ENCODE results near the gene SIN3A.

SIN3A gene

GRCh38 chr15:75327005-75327404 is 124.5 kb downstream of the SIN3A start:
- Histone ChIP-seq H3K9ac (ENCODE audit: low read depth, low read length, poor library complexity, severe bottlenecking) (no peak overlapping the region), H3K9me2 (replicated peaks; ENCODE audit: low read depth, low read length) (no peaks in the 10 kb centered on the region), H4K20me1 (ENCODE audit: insufficient read depth, low read length, poor library complexity, severe bottlenecking) (no peaks in the 10 kb centered on the region), H3K9me3 (ENCODE audit: insufficient read depth, low read depth, low read length) (no peaks in the 10 kb centered on the region), H3K4me2 (ENCODE audit: low read depth, low read length, poor library complexity, severe bottlenecking) (no peak overlapping the region), H3F3A (ENCODE audit: low read depth) (no peaks in the 10 kb centered on the region), H2AFZ (ENCODE audit: low read length) (no peak overlapping the region), H3K36me3 (ENCODE audit: insufficient read depth, low read length) (no peaks in the 10 kb centered on the region), H3K4me3 (ENCODE audit: low read length, poor library complexity, severe bottlenecking) (no peak overlapping the region), H3K27me3 (ENCODE audit: insufficient read depth, low read length, poor library complexity, severe bottlenecking) (no peaks in the 10 kb centered on the region), H3K4me1 (ENCODE audit: insufficient read depth, low read length, poor library complexity, severe bottlenecking) (no peaks in the 10 kb centered on the region), H3K79me2 (ENCODE audit: insufficient read depth, low read length) (no peaks in the 10 kb centered on the region)
- TF ChIP-seq CTCF (conservative IDR thresholded peaks at IDR 0.05; ENCODE audit: low read length) (peak; percentile 34; the same call in 1 of the 2 replicates), EZH2phosphoT487 (IDR thresholded peaks at IDR 0.05; ENCODE audit: borderline replicate concordance) (no peak)

- no peaks in the 10 kb centered on the region for H3K79me2 ChIP-seq (ENCODE audit: insufficient read depth, low read length)
- H3K9me3 ChIP-seq (ENCODE audit: insufficient read depth, low read depth, low read length) = no peaks in the 10 kb centered on the region
- H3K4me2 ChIP-seq (ENCODE audit: low read depth, low read length, poor library complexity, severe bottlenecking) = no peak overlapping the region
- no peak overlapping the region for H2AFZ ChIP-seq (ENCODE audit: low read length)
- no peaks in the 10 kb centered on the region for H3K27me3 ChIP-seq (ENCODE audit: insufficient read depth, low read length, poor library complexity, severe bottlenecking)
- no peak for TF ChIP-seq CTCF (conservative IDR thresholded peaks at IDR 0.05; ENCODE audit: low read length)
- TF ChIP-seq EZH2phosphoT487 (IDR thresholded peaks at IDR 0.05; ENCODE audit: borderline replicate concordance) = no peak
- no peaks in the 10 kb centered on the region for H3K4me1 ChIP-seq (ENCODE audit: insufficient read depth, low read length, poor library complexity, severe bottlenecking)
- no peaks in the 10 kb centered on the region for H3F3A ChIP-seq (ENCODE audit: low read depth)
- no peaks in the 10 kb centered on the region for H3K9me2 ChIP-seq (replicated peaks; ENCODE audit: low read depth, low read length)
- no peaks in the 10 kb centered on the region for H3K36me3 ChIP-seq (ENCODE audit: insufficient read depth, low read length)
- H3K4me3 ChIP-seq (ENCODE audit: low read length, poor library complexity, severe bottlenecking) = no peak overlapping the region
- H3K9ac ChIP-seq (ENCODE audit: low read depth, low read length, poor library complexity, severe bottlenecking) = no peak overlapping the region
- no peaks in the 10 kb centered on the region for H4K20me1 ChIP-seq (ENCODE audit: insufficient read depth, low read length, poor library complexity, severe bottlenecking)
Observed at GRCh38 chr15:75325922-75326321, 125.6 kb downstream of the SIN3A start.

- H3K4me2 ChIP-seq (ENCODE audit: low read depth, low read length, poor library complexity, severe bottlenecking) = no peak overlapping the region
- no peaks in the 10 kb centered on the region for H4K20me1 ChIP-seq (ENCODE audit: insufficient read depth, low read length, poor library complexity, severe bottlenecking)
- H3K4me3 ChIP-seq (ENCODE audit: low read length, poor library complexity, severe bottlenecking) = no peak overlapping the region
- no peaks in the 10 kb centered on the region for H3K4me1 ChIP-seq (ENCODE audit: insufficient read depth, low read length, poor library complexity, severe bottlenecking)
- H3K36me3 ChIP-seq (ENCODE audit: insufficient read depth, low read length) = no peaks in the 10 kb centered on the region
- no peaks in the 10 kb centered on the region for H3F3A ChIP-seq (ENCODE audit: low read depth)
- H3K27me3 ChIP-seq (ENCODE audit: insufficient read depth, low read length, poor library complexity, severe bottlenecking) = no peaks in the 10 kb centered on the region
- no peaks in the 10 kb centered on the region for H3K79me2 ChIP-seq (ENCODE audit: insufficient read depth, low read length)
- TF ChIP-seq CTCF (conservative IDR thresholded peaks at IDR 0.05; ENCODE audit: low read length) (no peak), EZH2phosphoT487 (IDR thresholded peaks at IDR 0.05; ENCODE audit: borderline replicate concordance) (no peak)
- no peak overlapping the region for H3K9ac ChIP-seq (ENCODE audit: low read depth, low read length, poor library complexity, severe bottlenecking)
- H2AFZ ChIP-seq (ENCODE audit: low read length) = no peak overlapping the region
- no peaks in the 10 kb centered on the region for H3K9me2 ChIP-seq (replicated peaks; ENCODE audit: low read depth, low read length)
- no peaks in the 10 kb centered on the region for H3K9me3 ChIP-seq (ENCODE audit: insufficient read depth, low read depth, low read length)
Observed at GRCh38 chr15:75321711-75322110, 129.8 kb downstream of the SIN3A start.

Data from Loucy (cell line).